ENCODE measurements around the gene KANSL1L. TPM values are rescaled to one million over a fixed set of nuclear protein-coding genes. Genes with fewer than 3 reads are reported as not detected.
"Not testable (repeated sequence)": the region's sequence is repeated elsewhere in the genome, so short reads cannot be mapped to it uniquely, and the experiment has no call there.

The KANSL1L gene
- polyA plus RNA-seq (ENCODE audit: insufficient read length), result 21.4 TPM

- DNase-seq (ENCODE audit: low read depth), result peak; percentile 83
Observed at GRCh38 chr2:210171309-210172218, at the start of gene KANSL1L. TSS of gene KANSL1L (minus strand) at chr2:210171409. CDS start at chr2:210154582, 16,827 bp downstream.

- DNase-seq (ENCODE audit: low read depth), result no peak
Observed at GRCh38 chr2:210215120-210215519, 43.9 kb upstream of the KANSL1L start.

GRCh38 chr2:210210185-210210584 lies 39.0 kb upstream of the KANSL1L start:
- no peak for DNase-seq (ENCODE audit: low read depth)

- DNase-seq (ENCODE audit: low read depth), result no peak
Observed at GRCh38 chr2:210207929-210208328, 36.7 kb upstream of the KANSL1L start.

GRCh38 chr2:210203558-210203957 lies 32.3 kb upstream of the KANSL1L start:
- no peak for DNase-seq (ENCODE audit: low read depth)

- no peak for DNase-seq (ENCODE audit: low read depth)
Observed at GRCh38 chr2:210203147-210203546, 31.9 kb upstream of the KANSL1L start.

GRCh38 chr2:210199854-210200253 lies 28.6 kb upstream of the KANSL1L start:
- no peak for DNase-seq (ENCODE audit: low read depth)

- no peak for DNase-seq (ENCODE audit: low read depth)
Observed at GRCh38 chr2:210199186-210199765, 28.1 kb upstream of the KANSL1L start.

GRCh38 chr2:210198326-210198725 lies 27.1 kb upstream of the KANSL1L start:
- no peak for DNase-seq (ENCODE audit: low read depth)

GRCh38 chr2:210197720-210198119 lies 26.5 kb upstream of the KANSL1L start:
- no peak for DNase-seq (ENCODE audit: low read depth)

GRCh38 chr2:210195101-210195852 lies 24.1 kb upstream of the KANSL1L start:
- DNase-seq (ENCODE audit: low read depth), result no peak

GRCh38 chr2:210190345-210190744 lies 19.1 kb upstream of the KANSL1L start:
- no peak for DNase-seq (ENCODE audit: low read depth)

- DNase-seq (ENCODE audit: low read depth), result no peak
Observed at GRCh38 chr2:210189452-210190138, 18.4 kb upstream of the KANSL1L start.

- no peak for DNase-seq (ENCODE audit: low read depth)
Observed at GRCh38 chr2:210188755-210189154, 17.5 kb upstream of the KANSL1L start.

GRCh38 chr2:210188190-210188589 lies 17.0 kb upstream of the KANSL1L start:
- no peak for DNase-seq (ENCODE audit: low read depth)

GRCh38 chr2:210183936-210184335 lies 12.7 kb upstream of the KANSL1L start:
- not testable (repeated sequence) for DNase-seq (ENCODE audit: low read depth)

- DNase-seq (ENCODE audit: low read depth), result not testable (repeated sequence)
Observed at GRCh38 chr2:210181606-210182088, 10.4 kb upstream of the KANSL1L start.

GRCh38 chr2:210181033-210181605 lies 9.9 kb upstream of the KANSL1L start:
- not testable (repeated sequence) for DNase-seq (ENCODE audit: low read depth)

GRCh38 chr2:210180477-210180876 lies 9.3 kb upstream of the KANSL1L start:
- no peak for DNase-seq (ENCODE audit: low read depth)

- DNase-seq (ENCODE audit: low read depth), result no peak
Observed at GRCh38 chr2:210179351-210179990, 8.3 kb upstream of the KANSL1L start.

GRCh38 chr2:210177769-210178168 lies 6.6 kb upstream of the KANSL1L start:
- DNase-seq (ENCODE audit: low read depth), result no peak

All from forelimb muscle (tissue), 1 donor.